ENCODE results near the gene INSRR. TPM values are rescaled to one million over a fixed set of nuclear protein-coding genes. Genes with fewer than 3 reads are reported as not detected.

The INSRR gene
- total RNA-seq, 1 experiment from 2014 or later = not detected

DNA sequence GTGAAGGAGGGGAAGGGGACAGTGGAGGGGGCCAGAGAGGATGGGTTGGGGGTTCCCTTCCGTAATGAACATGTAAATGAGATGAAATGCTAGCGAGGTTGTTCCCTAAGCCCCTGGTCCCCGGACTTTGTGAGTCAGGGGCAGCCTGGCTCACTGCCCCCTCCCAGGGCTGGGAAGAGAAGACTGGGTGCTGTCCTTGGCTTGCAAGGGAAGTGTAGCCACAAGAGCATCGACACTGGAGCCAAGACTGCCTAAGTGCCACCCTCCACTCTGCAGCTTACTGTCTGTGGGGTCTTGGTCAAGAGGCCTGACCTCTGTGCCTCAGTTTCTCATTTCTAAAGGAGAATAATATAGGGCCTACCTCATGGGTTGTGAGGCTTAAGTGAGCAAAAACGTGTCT, 35.1 kb upstream of the INSRR start:
- ATAC-seq (no peak), DNase-seq (no peak)
- Histone ChIP-seq H3K36me3 (ENCODE audit: low read depth, low read length) (no peaks in the 10 kb centered on the region), H3K9ac (ENCODE audit: low read length) (no peak overlapping the region), H3K27me3 (ENCODE audit: low read length) (no peaks in the 10 kb centered on the region), H3K9me2 (replicated peaks; ENCODE audit: low read length) (no peaks in the 10 kb centered on the region), H3K4me1 (ENCODE audit: insufficient read depth, low read length) (peaks cover 34% of the 10 kb centered on the region), H3F3A (ENCODE audit: low read length, unreplicated experiment) (peaks cover 10% of the 10 kb centered on the region), H2AFZ (ENCODE audit: low read length) (no peak overlapping the region), H3K4me3 (ENCODE audit: low read length) (no peak overlapping the region), H3K9me3 (ENCODE audit: low read length) (no peaks in the 10 kb centered on the region), H3K27ac (ENCODE audit: low read length) (no peak overlapping the region), H4K20me1 (ENCODE audit: low read length) (no peaks in the 10 kb centered on the region), H3K4me2 (ENCODE audit: low read length) (no peak overlapping the region), H3K79me2 (ENCODE audit: low read length) (no peaks in the 10 kb centered on the region)
- intact Hi-C loops (cut with micrococcal nuclease) = no loop called here
- CTCF ChIA-PET = no interaction called here
- no TSS peak for BruUV-seq (replicated peaks)
- POLR2A ChIA-PET (ENCODE audit: unreplicated experiment) = no interaction called here
- TF ChIP-seq EZH2phosphoT487 (IDR thresholded peaks at IDR 0.05; ENCODE audit: borderline replicate concordance, low read length) (no peak), EZH2 (IDR thresholded peaks at IDR 0.05; ENCODE audit: low read length, unreplicated experiment) (no peak)
- TF ChIP-seq, protein P1, sequence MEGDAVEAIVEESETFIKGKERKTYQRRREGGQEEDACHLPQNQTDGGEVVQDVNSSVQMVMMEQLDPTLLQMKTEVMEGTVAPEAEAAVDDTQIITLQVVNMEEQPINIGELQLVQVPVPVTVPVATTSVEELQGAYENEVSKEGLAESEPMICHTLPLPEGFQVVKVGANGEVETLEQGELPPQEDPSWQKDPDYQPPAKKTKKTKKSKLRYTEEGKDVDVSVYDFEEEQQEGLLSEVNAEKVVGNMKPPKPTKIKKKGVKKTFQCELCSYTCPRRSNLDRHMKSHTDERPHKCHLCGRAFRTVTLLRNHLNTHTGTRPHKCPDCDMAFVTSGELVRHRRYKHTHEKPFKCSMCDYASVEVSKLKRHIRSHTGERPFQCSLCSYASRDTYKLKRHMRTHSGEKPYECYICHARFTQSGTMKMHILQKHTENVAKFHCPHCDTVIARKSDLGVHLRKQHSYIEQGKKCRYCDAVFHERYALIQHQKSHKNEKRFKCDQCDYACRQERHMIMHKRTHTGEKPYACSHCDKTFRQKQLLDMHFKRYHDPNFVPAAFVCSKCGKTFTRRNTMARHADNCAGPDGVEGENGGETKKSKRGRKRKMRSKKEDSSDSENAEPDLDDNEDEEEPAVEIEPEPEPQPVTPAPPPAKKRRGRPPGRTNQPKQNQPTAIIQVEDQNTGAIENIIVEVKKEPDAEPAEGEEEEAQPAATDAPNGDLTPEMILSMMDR (conservative IDR thresholded peaks at IDR 0.05; ENCODE audit: low read depth, low read length) = no peak

DNA sequence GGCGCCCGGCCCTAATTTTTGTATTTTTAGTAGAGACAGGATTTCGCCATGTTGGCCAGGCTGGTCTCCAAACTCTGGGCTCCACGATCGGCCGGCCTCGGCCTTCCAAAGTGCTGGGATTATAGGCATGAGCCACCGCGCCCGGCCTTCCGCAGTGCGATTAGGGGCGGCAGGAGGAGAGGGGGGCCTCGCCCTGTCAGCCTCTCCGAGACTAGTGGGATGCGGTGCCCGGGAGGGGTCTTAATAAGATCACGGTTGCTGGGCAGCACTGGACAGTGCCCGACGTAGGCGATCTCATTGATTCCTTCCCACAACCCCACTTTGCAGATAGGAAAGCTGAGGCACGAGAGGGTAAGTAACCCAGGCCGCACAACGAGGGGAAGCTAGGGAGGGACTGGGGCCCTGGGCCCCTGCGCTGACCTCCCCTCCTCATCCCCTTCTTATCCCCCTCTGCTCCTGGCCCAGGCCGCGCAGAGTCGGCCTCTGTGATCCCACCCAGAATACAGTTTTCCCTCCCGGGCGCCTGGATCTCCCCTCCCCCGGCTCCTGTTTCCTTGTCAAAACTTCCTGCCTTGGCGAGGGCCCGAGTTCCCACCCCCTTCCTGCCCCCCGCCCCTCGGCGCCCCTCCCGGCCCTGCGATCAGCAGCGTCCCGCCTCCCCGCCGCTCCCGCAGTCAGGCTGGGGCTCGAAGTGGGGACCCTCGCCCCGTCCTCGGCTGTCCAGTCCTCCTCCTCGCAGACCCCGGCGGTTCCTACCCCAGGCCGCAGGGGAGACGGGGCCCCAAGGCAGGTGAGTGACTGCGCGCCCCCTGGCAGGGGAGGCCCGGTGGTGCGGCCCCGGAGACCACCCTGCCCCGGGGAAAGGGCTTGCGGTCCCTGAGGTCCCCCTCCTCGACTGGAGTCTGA, 34.4 kb upstream of the INSRR start, which contains the start of gene PEAR1:
TSS of gene PEAR1 (plus strand) at position 671 of the 906 bp plus-strand sequence. CDS start 10,209 bp downstream, outside the sequence.
- POLR2A ChIA-PET (ENCODE audit: unreplicated experiment) = no interaction called here
- Histone ChIP-seq H3K4me3 (ENCODE audit: low read length) (peak within 1 kb of the TSS; percentile 54), H3K9ac (ENCODE audit: low read length) (no peak within 1 kb of the TSS), H3F3A (ENCODE audit: low read length, unreplicated experiment) (peaks cover 10% of the 10 kb centered on the region), H3K27ac (ENCODE audit: low read length) (no peak within 1 kb of the TSS), H4K20me1 (ENCODE audit: low read length) (no peaks in the 10 kb centered on the region), H3K27me3 (ENCODE audit: low read length) (no peaks in the 10 kb centered on the region), H3K4me1 (ENCODE audit: insufficient read depth, low read length) (peaks cover 28% of the 10 kb centered on the region), H2AFZ (ENCODE audit: low read length) (peak within 1 kb of the TSS; percentile 83), H3K36me3 (ENCODE audit: low read depth, low read length) (no peaks in the 10 kb centered on the region), H3K9me2 (replicated peaks; ENCODE audit: low read length) (no peaks in the 10 kb centered on the region), H3K9me3 (ENCODE audit: low read length) (no peaks in the 10 kb centered on the region), H3K4me2 (ENCODE audit: low read length) (peak within 1 kb of the TSS; percentile 75), H3K79me2 (ENCODE audit: low read length) (no peaks in the 10 kb centered on the region)
- intact Hi-C loops (cut with micrococcal nuclease) = no loop called here
- DNase-seq (no peak), ATAC-seq (no peak)
- no TSS peak for BruUV-seq (replicated peaks)
- TF ChIP-seq EZH2phosphoT487 (IDR thresholded peaks at IDR 0.05; ENCODE audit: borderline replicate concordance, low read length) = no peak
- TF ChIP-seq, protein P1 (conservative IDR thresholded peaks at IDR 0.05; ENCODE audit: low read depth, low read length) = no peak
- CTCF ChIA-PET = interaction anchor here (0.6 to 3.5 kb wide), 5 partner anchors 34 to 182 kb away, joined by 3 to 43 read pairs (median 5); no protein-coding TSS in a partner anchor

Measured in PC-3 (cell line).